ENCODE measurements around the gene TMEFF2. TPM values are rescaled to one million over a fixed set of nuclear protein-coding genes. Genes with fewer than 3 reads are reported as not detected.
A peak's percentile ranks its signal among the peaks of the same experiment; 100 is the strongest.

Gene TMEFF2
- total RNA-seq, 1 experiment from 2014 or later, result not detected

- no peak for DNase-seq (ENCODE audit: low read depth)
Observed at GRCh38 chr2:191965733-191966132, 229.0 kb downstream of the TMEFF2 start.

GRCh38 chr2:191961556-191961955 lies 233.2 kb downstream of the TMEFF2 start:
- no peak for DNase-seq (ENCODE audit: low read depth)

GRCh38 chr2:191959209-191959608 lies 235.5 kb downstream of the TMEFF2 start:
- DNase-seq (ENCODE audit: low read depth), result no peak

- DNase-seq (ENCODE audit: low read depth), result no peak
Observed at GRCh38 chr2:191957996-191958860, 236.5 kb downstream of the TMEFF2 start.

GRCh38 chr2:191954451-191954850 lies 240.3 kb downstream of the TMEFF2 start:
- no peak for DNase-seq (ENCODE audit: low read depth)

- no peak for DNase-seq (ENCODE audit: low read depth)
Observed at GRCh38 chr2:191952515-191953270, 242.0 kb downstream of the TMEFF2 start.

- no peak for DNase-seq (ENCODE audit: low read depth)
Observed at GRCh38 chr2:191951832-191952231, 242.9 kb downstream of the TMEFF2 start.

- no peak for DNase-seq (ENCODE audit: low read depth)
Observed at GRCh38 chr2:191951376-191951775, 243.4 kb downstream of the TMEFF2 start.

- peak; percentile 12 for DNase-seq (ENCODE audit: low read depth)
Observed at GRCh38 chr2:191950132-191950874, 244.4 kb downstream of the TMEFF2 start.

GRCh38 chr2:191947235-191947634 lies 247.5 kb downstream of the TMEFF2 start:
- DNase-seq (ENCODE audit: low read depth), result no peak

- no peak for DNase-seq (ENCODE audit: low read depth)
Observed at GRCh38 chr2:191946471-191947182, 248.1 kb downstream of the TMEFF2 start.

- no peak for DNase-seq (ENCODE audit: low read depth)
Observed at GRCh38 chr2:191945623-191946022, 249.1 kb downstream of the TMEFF2 start.

- DNase-seq (ENCODE audit: low read depth), result no peak
Observed at GRCh38 chr2:191942739-191943103, 252.0 kb downstream of the TMEFF2 start.

- DNase-seq (ENCODE audit: low read depth), result no peak
Observed at GRCh38 chr2:191942090-191942738, 252.5 kb downstream of the TMEFF2 start.

GRCh38 chr2:191941376-191941929 lies 253.3 kb downstream of the TMEFF2 start:
- DNase-seq (ENCODE audit: low read depth), result no peak

GRCh38 chr2:191938779-191939178 lies 256.0 kb downstream of the TMEFF2 start:
- DNase-seq (ENCODE audit: low read depth), result no peak

GRCh38 chr2:191936882-191937405 lies 257.8 kb downstream of the TMEFF2 start:
- DNase-seq (ENCODE audit: low read depth), result no peak

- DNase-seq (ENCODE audit: low read depth), result no peak
Observed at GRCh38 chr2:191935247-191935646, 259.5 kb downstream of the TMEFF2 start.

GRCh38 chr2:191933307-191934105 lies 261.2 kb downstream of the TMEFF2 start:
- DNase-seq (ENCODE audit: low read depth), result peak; percentile 65

- no peak for DNase-seq (ENCODE audit: low read depth)
Observed at GRCh38 chr2:191932286-191932685, 262.4 kb downstream of the TMEFF2 start.

All from Daoy (cell line).